M059J (cell line): ENCODE data around the gene ZNF185. TPM values are rescaled to one million over a fixed set of nuclear protein-coding genes. Genes with fewer than 3 reads are reported as not detected.
"Not testable (repeated sequence)": the region's sequence is repeated elsewhere in the genome, so short reads cannot be mapped to it uniquely, and the experiment has no call there.

Experiments
- DNase-seq: peaks from one replicate; pipeline ENCODE4 v3.0.0-alpha.2; 2012; ENCODE audit warnings: low read depth
- total RNA-seq: library from RNA; depleted of rRNA; stranded (reverse); fragments of >200 nt; shearing (Covaris generic); gene quantifications from 2 replicates; pipeline ENCODE4 v1.2.3, GENCODE V29; 2014

The ZNF185 gene
- total RNA-seq, 1 experiment from 2014 or later: 6.5 TPM

- peak; percentile 79 for DNase-seq
Observed at GRCh38 chrX:152895724-152896420, 2.0 kb upstream of the ZNF185 start.

- peak; percentile 72 for DNase-seq
Observed at GRCh38 chrX:152896450-152896849, 1.4 kb upstream of the ZNF185 start.

GRCh38 chrX:152898442-152898841 lies 575 bp downstream of the ZNF185 start:
- no peak for DNase-seq

DNA sequence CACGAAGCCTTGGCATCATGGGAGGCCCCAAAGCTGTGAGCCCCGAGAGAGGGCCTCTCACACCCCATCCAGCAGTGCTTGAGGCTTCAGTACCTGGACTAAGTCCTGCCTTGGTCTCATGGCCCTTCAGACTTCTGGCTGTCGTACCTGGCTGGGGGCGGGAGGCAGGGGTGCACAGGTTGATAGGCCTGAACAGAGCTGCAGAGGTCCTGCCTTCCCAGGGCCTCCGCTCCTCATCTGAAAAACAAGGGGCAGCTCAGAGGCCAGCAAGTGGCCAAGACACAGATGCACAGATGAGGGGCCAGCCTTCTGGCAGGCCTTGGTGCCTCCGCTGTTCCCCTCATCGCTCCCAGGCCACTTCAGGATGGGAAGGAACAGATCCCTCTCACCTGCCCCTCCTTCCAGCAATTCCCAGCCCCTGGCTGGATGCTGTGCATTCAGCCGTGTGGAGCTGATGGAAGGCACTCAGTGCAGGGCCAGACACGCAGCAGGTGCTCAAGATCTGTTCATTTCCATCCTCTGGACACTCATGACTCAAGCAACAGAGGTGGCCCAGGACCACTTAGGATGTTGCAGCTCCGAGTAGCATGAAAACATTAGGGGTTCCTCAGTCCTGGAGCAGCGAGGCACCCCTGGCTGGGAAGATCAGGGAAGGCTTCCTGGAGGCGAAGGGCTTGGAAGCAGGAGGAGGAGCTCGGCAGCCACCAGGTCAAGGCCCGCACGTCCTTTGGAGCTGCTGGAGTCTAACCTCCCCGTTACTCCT lies 1.4 kb downstream of the ZNF185 start:
- DNase-seq: no peak

GRCh38 chrX:152899874-152900719 lies 2.2 kb downstream of the ZNF185 start:
- no peak for DNase-seq

- DNase-seq: peak; percentile 17
Observed at GRCh38 chrX:152900937-152901445, 3.1 kb downstream of the ZNF185 start.

DNA sequence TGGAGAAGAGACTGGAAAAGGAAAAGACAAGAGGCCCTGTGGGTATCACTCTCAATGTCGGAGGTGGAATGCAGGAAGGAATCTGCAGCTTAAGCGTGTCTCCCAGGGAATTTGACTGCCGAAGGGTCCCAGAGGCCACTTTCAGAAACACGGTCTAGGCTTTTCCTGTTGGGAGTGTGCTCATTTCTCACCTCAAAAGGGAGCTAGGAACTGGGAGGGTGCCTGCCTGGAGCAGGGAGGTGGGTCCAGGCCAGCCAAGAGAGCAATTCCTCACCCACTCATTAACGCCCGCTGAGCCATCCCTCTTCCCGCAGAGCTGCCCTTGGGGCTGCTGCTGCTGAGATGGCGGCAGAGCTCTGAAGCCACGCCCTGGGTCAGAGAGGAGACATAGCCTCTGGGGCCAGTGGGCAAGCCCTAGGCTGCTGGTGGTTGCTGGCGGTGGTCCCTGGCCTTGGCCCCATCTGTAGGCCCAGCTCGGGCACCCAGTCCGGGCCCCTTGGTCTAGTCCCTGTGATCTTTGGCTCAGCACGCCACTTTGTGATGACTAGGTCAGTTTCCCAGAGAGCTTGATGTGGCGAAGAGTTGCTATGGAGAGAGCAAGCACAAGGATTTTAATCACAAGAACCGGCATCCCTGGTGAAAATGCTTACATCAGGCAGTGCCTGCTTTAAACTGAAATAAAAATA lies 4.1 kb downstream of the ZNF185 start:
- DNase-seq: peak; percentile 46

DNA sequence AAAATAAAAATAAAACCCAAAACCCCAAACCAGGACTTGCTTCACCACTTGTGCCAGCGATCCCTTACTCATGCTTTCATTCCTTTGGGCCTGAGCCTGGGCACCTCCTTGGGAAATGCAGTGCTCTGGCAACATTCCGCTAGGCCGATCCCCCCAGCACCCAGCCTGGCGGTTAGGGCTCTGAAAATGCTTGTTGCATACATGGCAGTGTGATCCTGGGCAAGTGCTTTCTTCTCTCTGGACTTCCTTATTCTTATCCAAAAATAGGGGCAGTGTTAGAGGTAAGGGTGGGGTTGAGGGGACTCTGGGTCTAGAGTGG lies 4.6 kb downstream of the ZNF185 start:
- no peak for DNase-seq

- DNase-seq: no peak
Observed at GRCh38 chrX:152903589-152903988, 5.7 kb downstream of the ZNF185 start.

GRCh38 chrX:152904151-152905080 lies 6.5 kb downstream of the ZNF185 start:
- peak; percentile 66 for DNase-seq

DNA sequence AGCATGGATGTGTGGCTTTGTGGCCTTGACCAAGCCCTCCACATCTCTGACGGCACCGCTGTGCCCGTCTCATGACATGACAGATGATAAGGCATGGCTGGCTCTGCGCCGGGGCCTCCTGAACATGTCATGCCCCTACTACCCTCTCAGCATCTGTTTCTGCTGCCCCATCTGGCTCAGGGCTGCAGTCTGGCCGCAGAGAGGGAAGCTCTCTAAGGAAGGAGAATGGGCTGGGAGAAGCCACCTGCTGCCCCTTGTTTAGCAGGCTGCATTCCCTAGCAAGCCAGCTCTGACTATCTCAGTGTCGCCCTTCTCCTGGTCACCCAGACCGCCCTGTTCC lies 7.2 kb downstream of the ZNF185 start:
- DNase-seq: no peak

GRCh38 chrX:152907084-152907651 lies 9.3 kb downstream of the ZNF185 start:
- no peak for DNase-seq

- no peak for DNase-seq
Observed at GRCh38 chrX:152908486-152908885, 10.6 kb downstream of the ZNF185 start.

DNA sequence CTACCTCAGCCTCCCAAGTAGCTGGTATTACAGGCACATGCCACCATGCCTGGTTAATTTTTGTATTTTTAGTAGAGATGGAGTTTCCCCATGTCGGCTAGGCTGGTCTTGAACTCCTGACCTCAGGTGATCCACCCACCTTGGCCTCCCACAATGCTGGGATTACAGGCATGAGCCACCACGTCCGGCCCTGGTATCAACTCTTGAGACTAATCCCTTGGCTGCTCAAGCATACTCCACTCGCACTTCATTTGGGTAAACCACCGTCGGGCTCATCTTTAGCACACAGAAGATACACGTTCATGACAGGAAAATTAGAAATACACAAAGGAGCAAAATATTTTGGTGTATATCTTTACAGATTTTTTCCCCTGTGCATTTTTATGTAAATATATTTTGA lies 12.2 kb downstream of the ZNF185 start:
- not testable (repeated sequence) for DNase-seq

DNA sequence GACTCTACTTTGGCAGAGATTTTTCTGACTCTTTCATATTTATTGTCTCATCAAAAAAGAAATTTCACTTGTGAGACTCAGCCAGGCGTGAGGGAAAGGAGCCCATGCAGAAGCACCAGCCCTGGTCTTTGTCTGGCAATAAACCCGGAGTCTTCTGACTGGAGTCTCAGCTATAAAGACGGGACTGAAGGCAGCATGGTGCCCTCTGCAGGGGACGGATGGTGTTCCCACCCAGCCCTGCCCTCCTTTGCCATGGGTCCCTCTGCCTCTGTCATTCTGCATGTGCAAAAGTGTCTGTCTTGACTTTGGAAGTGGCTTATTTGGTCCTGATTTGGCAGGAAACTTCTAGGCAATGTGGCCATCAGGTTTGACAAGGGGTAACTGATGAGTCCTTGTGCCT lies 14.2 kb downstream of the ZNF185 start:
- DNase-seq: no peak

GRCh38 chrX:152912641-152913040 lies 14.8 kb downstream of the ZNF185 start:
- DNase-seq: no peak

DNA sequence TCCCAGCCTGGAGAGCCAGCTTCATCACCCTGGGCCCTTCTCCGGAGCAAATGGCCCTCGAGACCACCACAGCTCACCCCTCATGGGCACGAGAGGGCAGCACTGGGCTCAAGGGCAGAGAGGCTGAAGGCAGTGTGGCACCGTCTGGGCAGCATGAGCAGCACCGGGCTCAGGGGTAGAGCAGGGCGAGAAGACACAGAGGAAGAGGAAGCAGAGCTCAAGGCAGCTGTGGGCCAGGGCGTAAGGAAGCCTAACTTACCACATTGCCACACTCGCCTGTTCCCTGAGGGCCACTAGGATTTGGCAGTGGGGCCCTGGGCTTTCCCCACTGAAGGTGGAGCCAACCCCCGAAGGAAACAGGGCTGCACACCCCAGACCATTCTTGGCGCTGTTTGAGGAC lies 15.5 kb downstream of the ZNF185 start:
- no peak for DNase-seq

GRCh38 chrX:152913910-152914309 lies 16.0 kb downstream of the ZNF185 start:
- DNase-seq: no peak

GRCh38 chrX:152915541-152916241 lies 17.8 kb downstream of the ZNF185 start:
- peak; percentile 79 for DNase-seq
